Esophagus squamous epithelium (tissue), 5 donors: ENCODE measurements around the gene GALNT10. TPM values are rescaled to one million over a fixed set of nuclear protein-coding genes. Genes with fewer than 3 reads are reported as not detected.
A peak's percentile ranks its signal among the peaks of the same experiment; 100 is the strongest.

Source experiments
- DNase-seq: peaks from one replicate; lab custom pipeline; 2025; lab: John Stamatoyannopoulos, UW
- H3K27ac ChIP-seq, 4 donors: fragments of 200-600 bp; sonication (generic); one replicate each; pipeline ENCODE4 v1.5.1; 2016 to 2019; ENCODE audit warnings: mild to moderate bottlenecking in 1 of 4
- H3K27me3 ChIP-seq, 4 donors: fragments of 200-600 bp; sonication (generic); 1 replicate in 3 of 4; 2 replicates in 1 of 4; pipeline versions ENCODE4 v1.5.1 to v1.6.0; 2017 to 2021; ENCODE audit warnings: antibody characterized with exemption in 1 of 4
- H3K36me3 ChIP-seq, 3 donors: fragments of 200-600 bp; sonication (generic); one replicate each; pipeline ENCODE4 v1.5.1; 2016 to 2019
- H3K4me1 ChIP-seq, 3 donors: fragments of 200-600 bp; sonication (generic); one replicate each; pipeline ENCODE4 v1.5.1; 2017 to 2019
- H3K4me3 ChIP-seq, 4 donors: fragments of 200-600 bp; sonication (generic); 1 replicate in 3 of 4; 2 replicates in 1 of 4; pipeline ENCODE4 v1.5.1; 2016 to 2019; ENCODE audit warnings: mild to moderate bottlenecking in 2 of 4, moderate library complexity in 1 of 4
- H3K9me3 ChIP-seq, 3 donors: fragments of 200-600 bp; sonication (generic); one replicate each; pipeline ENCODE4 v1.5.1; 2016 to 2019
- CTCF ChIP-seq, 6 experiments: fragments of 450-650 bp in 4 of 6; fragments of 200-600 bp in 2 of 6; sonication (generic) in 2 of 6; IDR thresholded peaks; one replicate each; pipeline ENCODE4 v1.5.1; 2016 to 2019; ENCODE audit warnings: antibody characterized with exemption in 6 of 6, mild to moderate bottlenecking in 4 of 6, moderate library complexity in 4 of 6
- POLR2A ChIP-seq, 4 donors: fragments of 450-650 bp; IDR thresholded peaks; one replicate each; pipeline ENCODE4 v1.6.1; 2017; ENCODE audit warnings: antibody characterized with exemption in 4 of 4, mild to moderate bottlenecking in 4 of 4, moderate library complexity in 3 of 4
- WGBS, 2 donors: methylation state at CpG; one replicate each; pipeline ENCODE4 v1.1.5; 2018; 5-methylcytosine and 5-hydroxymethylcytosine counted together
- intact Hi-C: fragments of 100-400 bp; cut with DNase I; formaldehyde crosslinking; loops from one replicate; pipeline ENCODE4 v1.15.0; 2022
- total RNA-seq, 4 donors: library from RNA; depleted of rRNA; stranded (reverse); fragments of >200 nt; gene quantifications; one replicate each; pipeline ENCODE4 v1.1.0, GENCODE V29; 2016
- donor health status: DM: yes; HTN: yes; CAD: no.

GALNT10 gene
- total RNA-seq, 4 donors from 2014 or later = 3.6 to 47.2 (median 9.0) TPM

- TF ChIP-seq POLR2A (IDR thresholded peaks at IDR 0.05) (no peak), CTCF (IDR thresholded peaks at IDR 0.05) (no peak)
- intact Hi-C loops = no loop called here
Measured at GRCh38 chr5:154364771-154365170, 174.2 kb downstream of the GALNT10 start.

GRCh38 chr5:154365823-154366222 is 175.3 kb downstream of the GALNT10 start:
- intact Hi-C loops = no loop called here
- no peak overlapping the region for H3K27ac ChIP-seq
- WGBS, 2 donors = 7 to 57% methylated on average over 1 of the region's 1 CpG

More at GRCh38 chr5:154364771-154365170, 174.2 kb downstream of the GALNT10 start:
- Histone ChIP-seq H3K27ac (no peak overlapping the region), H3K27me3 (no peaks in the 10 kb centered on the region), H3K36me3 (no peaks in the 10 kb centered on the region), H3K9me3 (no peaks in the 10 kb centered on the region), H3K4me1 (peaks cover 4 to 18% (median 5%) of the 10 kb centered on the region in 3 donors), H3K4me3 (no peak overlapping the region)
- WGBS, 2 donors = 55 to 57% methylated on average over 2 of the region's 2 CpGs
- no peak for DNase-seq

GRCh38 chr5:154366353-154366752 is 175.8 kb downstream of the GALNT10 start:
- Histone ChIP-seq H3K4me1 (peaks cover 5 to 27% (median 5%) of the 10 kb centered on the region in 3 donors), H3K27ac (no peak overlapping the region), H3K4me3 (no peak overlapping the region), H3K9me3 (no peaks in the 10 kb centered on the region), H3K27me3 (no peaks in the 10 kb centered on the region), H3K36me3 (no peaks in the 10 kb centered on the region)
- WGBS, 2 donors = 76 to 82% methylated on average over 2 of the region's 2 CpGs
- intact Hi-C loops = no loop called here
- TF ChIP-seq CTCF (IDR thresholded peaks at IDR 0.05) (no peak), POLR2A (IDR thresholded peaks at IDR 0.05) (no peak)
- DNase-seq = no peak

More at GRCh38 chr5:154365823-154366222, 175.3 kb downstream of the GALNT10 start:
- Histone ChIP-seq H3K9me3 (no peaks in the 10 kb centered on the region), H3K27me3 (no peaks in the 10 kb centered on the region), H3K4me1 (peaks cover 4 to 21% (median 5%) of the 10 kb centered on the region in 3 donors), H3K4me3 (no peak overlapping the region), H3K36me3 (no peaks in the 10 kb centered on the region)
- no peak for TF ChIP-seq POLR2A (IDR thresholded peaks at IDR 0.05)
- TF ChIP-seq CTCF (IDR thresholded peaks at IDR 0.05) = no peak
- no peak for DNase-seq

GRCh38 chr5:154367101-154367500 is 176.6 kb downstream of the GALNT10 start:
- Histone ChIP-seq H3K27ac (peak overlapping the region in 1 of 4 donors; percentile 61), H3K4me3 (no peak overlapping the region), H3K27me3 (no peaks in the 10 kb centered on the region), H3K9me3 (no peaks in the 10 kb centered on the region), H3K36me3 (no peaks in the 10 kb centered on the region), H3K4me1 (peaks cover 5 to 34% (median 7%) of the 10 kb centered on the region in 3 donors)
- no peak for DNase-seq
- 100% methylated on average over 1 of the region's 1 CpG for WGBS, 2 donors
- no peak for TF ChIP-seq CTCF (IDR thresholded peaks at IDR 0.05)
- TF ChIP-seq POLR2A (IDR thresholded peaks at IDR 0.05) = no peak
- intact Hi-C loops = no loop called here

GRCh38 chr5:154368041-154368800 is 177.7 kb downstream of the GALNT10 start:
- 47 to 50% methylated on average over 6 of the region's 6 CpGs for WGBS, 2 donors
- peak overlapping the region in 3 of 4 donors; percentile 13 to 61 (median 42) for H3K27ac ChIP-seq
- intact Hi-C loops = no loop called here

More at GRCh38 chr5:154368041-154368800, 177.7 kb downstream of the GALNT10 start:
- H3K4me3 ChIP-seq = no peak overlapping the region
- no peak for DNase-seq
- H3K36me3 ChIP-seq = no peaks in the 10 kb centered on the region
- H3K4me1 ChIP-seq = peaks cover 5 to 40% (median 7%) of the 10 kb centered on the region in 3 donors
- TF ChIP-seq POLR2A (IDR thresholded peaks at IDR 0.05) = no peak
- TF ChIP-seq CTCF (IDR thresholded peaks at IDR 0.05) = no peak
- H3K27me3 ChIP-seq = no peaks in the 10 kb centered on the region
- no peaks in the 10 kb centered on the region for H3K9me3 ChIP-seq
